IPS-11a (cell line): Measurements from ENCODE around the gene FDX1.

ENCODE experiments used
- H3K4me3 ChIP-seq: one replicate; pipeline ENCODE4 v1.5.1; 2013; ENCODE audit warnings: low read depth, low read length, control low read depth

FDX1 gene

GRCh38 chr11:110465231-110465630 lies 35.5 kb downstream of the FDX1 start:
- H3K4me3 ChIP-seq: no peak overlapping the region

GRCh38 chr11:110467556-110467955 lies 37.8 kb downstream of the FDX1 start:
- no peak overlapping the region for H3K4me3 ChIP-seq

- H3K4me3 ChIP-seq: no peak overlapping the region
These were observed 38.4 kb downstream of the FDX1 start for GRCh38 chr11:110468121-110468520.

DNA sequence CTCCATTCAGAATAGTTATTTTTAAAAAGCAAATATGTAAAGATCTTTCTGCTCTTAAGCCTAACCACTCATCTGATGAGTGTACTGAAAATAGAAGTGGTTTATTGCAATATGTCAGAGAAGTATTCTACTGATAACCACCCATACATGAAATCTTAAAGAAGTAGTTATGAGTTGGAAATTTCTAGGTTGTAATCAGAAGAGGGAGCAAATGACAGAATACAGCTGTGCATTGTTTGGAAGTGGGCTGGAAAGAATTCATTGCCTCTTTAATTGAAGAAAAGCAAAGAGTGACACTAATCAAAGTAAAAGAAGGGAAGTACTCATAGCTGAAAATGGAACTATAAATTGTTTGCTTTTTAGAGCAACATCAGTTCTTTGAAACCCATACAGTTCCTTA lies 39.4 kb downstream of the FDX1 start:
- no peak overlapping the region for H3K4me3 ChIP-seq

DNA sequence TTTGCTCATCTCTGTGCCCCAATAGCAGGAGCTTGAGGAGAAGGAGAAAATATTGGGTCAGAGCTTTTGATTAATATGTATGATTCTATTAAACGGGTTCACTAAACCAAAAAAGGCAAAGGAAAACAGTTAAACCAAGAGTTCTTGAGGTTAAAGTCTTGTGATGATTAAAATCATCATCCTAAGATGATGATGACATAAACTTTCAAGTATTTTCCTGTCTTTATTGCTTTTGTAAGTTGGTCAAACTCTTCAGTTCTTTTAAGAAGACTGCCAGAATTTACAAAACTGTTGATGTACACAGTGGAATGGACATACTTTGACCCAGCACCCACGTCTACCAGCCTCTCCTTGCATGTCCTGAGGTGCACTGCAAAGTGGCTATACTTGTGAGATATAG lies 41.0 kb downstream of the FDX1 start:
- no peak overlapping the region for H3K4me3 ChIP-seq

DNA sequence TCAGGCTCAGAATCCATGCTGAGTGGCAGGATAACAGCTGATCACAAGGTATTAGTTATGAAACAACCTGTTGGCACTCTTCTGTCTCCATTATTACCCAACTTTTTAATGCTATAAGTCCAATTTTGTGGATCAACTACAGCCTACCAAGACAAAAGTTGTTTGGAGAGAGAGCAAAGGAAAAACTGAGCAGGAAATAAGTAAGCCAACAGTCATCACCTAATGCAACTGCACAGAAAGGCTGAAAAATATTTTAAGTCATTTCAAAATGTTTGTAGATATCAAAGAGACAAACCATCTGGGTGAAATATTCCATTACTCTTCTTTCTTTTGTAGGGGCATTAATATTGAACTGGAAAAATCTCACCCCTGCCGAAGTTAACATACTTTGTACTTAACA lies 41.6 kb downstream of the FDX1 start:
- H3K4me3 ChIP-seq: no peak overlapping the region

- H3K4me3 ChIP-seq: no peak overlapping the region
These were observed 43.1 kb downstream of the FDX1 start for GRCh38 chr11:110472858-110473257.

- H3K4me3 ChIP-seq: no peak overlapping the region
These were observed 44.0 kb downstream of the FDX1 start for GRCh38 chr11:110473706-110474105.

- no peak overlapping the region for H3K4me3 ChIP-seq
These were observed 44.8 kb downstream of the FDX1 start for GRCh38 chr11:110474578-110474977.

DNA sequence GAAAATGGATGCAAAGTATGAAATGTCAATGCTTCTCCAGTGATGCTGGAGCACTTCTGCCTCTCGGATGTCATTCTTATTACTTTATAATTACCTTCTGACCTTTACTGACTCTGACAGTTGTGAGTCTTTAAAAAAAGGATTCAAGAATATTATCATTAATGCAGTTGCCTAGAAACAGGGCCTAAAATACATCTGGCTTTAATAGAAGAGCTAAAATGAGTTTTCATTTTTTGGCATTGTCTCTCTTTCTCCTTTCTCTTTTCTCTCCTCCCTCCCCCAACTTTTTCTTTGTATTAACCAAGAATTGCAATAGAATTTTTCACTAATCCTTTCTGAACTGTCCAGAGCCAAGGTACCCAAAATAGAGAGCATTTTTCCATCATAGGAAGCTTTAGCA lies 45.9 kb downstream of the FDX1 start:
- no peak overlapping the region for H3K4me3 ChIP-seq

DNA sequence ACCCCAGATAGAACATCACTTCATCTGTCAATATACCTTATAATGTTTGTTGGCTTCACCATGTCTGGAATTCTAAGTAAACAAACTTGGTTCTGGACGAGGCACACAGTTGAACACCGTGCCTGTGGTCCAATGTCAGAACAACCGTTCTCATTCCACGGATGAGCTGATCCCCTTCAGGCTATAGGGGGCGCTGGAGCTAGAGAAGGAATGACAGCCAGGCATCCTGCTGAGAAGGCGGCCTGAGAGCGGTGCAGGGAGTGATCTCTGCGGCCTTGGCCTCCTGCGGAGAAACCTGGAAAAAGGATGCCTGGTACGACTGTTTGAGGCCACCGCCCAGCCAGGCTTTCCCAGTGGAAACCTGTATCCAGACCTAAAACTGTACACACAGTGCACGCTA lies 48.7 kb downstream of the FDX1 start:
- H3K4me3 ChIP-seq: no peak overlapping the region

DNA sequence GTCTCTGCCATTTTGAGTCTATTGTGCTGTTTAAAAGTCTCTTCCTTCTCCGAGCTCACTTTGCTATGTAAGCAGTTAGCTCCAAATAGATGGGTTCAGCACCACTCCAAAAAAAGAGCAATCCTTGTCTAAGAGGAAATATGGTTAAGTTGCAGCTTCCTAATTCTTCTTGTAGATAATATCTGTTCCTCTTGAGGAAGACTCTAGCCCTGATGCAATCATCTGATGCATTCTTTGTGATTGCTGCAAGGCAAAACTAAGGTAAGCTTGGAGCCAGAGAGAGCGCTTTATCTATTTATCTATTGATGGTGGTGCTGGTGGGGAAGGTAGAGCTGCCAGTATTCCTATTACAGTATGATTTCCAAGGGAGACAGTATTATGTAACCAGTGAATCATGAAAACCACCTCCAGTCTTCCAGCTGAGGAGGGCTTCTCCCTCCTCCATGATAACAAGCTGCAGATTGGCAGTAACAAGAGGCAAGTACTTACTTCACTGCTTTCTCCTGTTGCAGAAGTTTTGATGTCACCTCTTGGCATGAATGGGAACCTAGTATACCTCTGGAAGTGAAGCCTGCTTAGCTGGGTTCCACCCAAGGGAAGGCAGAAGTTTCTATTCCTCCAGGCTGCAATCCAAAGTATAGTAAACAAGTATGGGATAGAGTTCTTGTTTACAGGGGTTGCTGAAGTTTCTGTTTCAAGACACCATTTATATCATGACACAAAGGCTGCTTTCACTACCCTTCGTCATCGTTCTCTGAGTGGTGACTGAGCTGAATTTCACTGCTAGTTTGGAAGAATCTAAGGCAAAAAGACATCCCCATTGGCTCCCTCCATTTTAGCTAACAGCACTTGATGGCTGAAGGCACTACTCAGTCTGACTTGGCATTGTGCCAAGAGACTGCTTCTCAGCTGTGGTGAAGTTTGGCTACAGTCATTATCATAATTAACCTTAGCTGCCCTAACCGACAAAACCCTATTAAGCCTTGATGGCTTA lies 49.7 kb downstream of the FDX1 start:
- no peak overlapping the region for H3K4me3 ChIP-seq

- H3K4me3 ChIP-seq: no peak overlapping the region
These were observed 51.8 kb downstream of the FDX1 start for GRCh38 chr11:110481523-110481922.

DNA sequence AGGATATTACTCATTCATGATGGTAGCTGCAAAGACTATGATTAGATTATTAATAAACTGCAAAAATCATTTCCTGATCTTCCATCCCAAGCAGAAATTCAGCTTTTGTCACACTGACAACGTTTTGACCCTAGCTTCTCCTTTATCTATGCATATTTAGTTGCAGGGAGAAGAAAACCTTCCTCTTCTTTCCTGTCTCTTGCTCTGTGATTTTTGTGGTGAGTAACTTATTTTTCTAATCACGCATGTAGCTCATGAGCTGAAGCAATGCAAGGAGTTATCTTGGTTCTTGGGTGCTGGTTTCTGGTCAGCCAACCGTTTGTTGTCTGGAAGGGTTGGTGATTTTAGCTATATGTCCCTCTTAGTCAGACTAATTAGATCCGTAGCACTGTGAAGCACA lies 56.4 kb downstream of the FDX1 start:
- no peak overlapping the region for H3K4me3 ChIP-seq

DNA sequence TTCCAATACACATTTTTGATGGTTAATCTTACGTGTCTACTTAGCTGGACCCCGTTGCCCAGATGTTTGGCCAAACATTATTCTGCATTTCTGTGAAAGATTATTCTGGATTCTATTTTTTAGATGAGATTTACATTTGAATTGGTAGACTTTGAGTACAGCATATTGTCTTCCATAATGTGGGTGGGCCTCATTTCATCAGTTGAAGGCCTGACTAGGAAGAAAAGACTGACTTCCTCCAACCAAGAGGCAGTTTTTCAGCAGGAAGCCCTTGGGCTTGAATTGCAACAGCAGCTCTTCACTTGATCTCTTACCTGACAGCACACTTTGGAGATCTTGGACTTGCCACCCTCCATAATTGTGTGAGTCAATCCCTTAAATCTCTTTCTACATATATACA lies 58.7 kb downstream of the FDX1 start:
- no peak overlapping the region for H3K4me3 ChIP-seq

GRCh38 chr11:110490886-110491285 lies 61.1 kb downstream of the FDX1 start:
- H3K4me3 ChIP-seq: no peak overlapping the region

- no peak overlapping the region for H3K4me3 ChIP-seq
These were observed 62.0 kb downstream of the FDX1 start for GRCh38 chr11:110491577-110492320.

DNA sequence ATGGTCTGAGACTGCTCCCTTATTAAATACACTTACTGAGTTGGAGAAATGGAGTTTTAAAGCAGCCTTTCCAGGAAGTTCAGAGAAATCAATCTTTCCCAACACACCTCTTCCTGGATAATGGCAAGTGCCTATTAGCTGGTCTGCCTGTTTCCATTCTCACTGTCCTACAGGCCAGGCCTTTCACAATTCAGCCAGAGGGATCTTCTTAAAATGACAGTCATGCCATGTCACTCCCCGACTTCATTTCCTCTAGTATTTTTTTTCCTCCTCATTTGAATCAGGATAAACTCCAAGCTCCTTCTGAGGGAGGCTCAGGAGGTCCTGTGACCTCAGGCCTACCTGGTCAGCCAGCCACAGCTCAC lies 62.6 kb downstream of the FDX1 start:
- H3K4me3 ChIP-seq: no peak overlapping the region

GRCh38 chr11:110493346-110493745 lies 63.6 kb downstream of the FDX1 start:
- H3K4me3 ChIP-seq: no peak overlapping the region

- H3K4me3 ChIP-seq: no peak overlapping the region
These were observed 67.7 kb downstream of the FDX1 start for GRCh38 chr11:110497231-110497978.

DNA sequence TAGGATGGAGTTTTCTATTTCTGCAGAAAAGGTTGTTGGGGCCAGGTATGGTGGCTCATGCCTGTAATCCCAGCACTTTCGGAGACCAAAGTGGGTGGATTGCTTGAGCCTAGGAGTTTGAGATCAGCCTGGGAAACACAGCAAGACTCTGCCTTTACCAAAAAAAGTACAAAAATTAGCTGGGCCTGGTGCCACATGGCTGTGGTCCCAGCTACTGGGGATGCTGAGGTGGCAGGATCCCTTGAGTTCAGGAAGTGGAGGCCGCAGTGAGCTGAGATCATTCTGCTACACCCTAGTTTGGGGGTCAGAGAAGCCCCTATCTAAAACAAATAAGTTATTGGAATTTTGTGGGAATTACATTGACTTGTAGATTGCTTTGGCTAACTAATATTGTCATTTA lies 71.7 kb downstream of the FDX1 start:
- no peak overlapping the region for H3K4me3 ChIP-seq
